Amygdala (tissue), 56 donors: ENCODE measurements around the gene XKR3.
"Not testable (repeated sequence)": the region's sequence is repeated elsewhere in the genome, so short reads cannot be mapped to it uniquely, and the experiment has no call there.

Source experiments
- DNase-seq, 56 donors: peaks; one replicate each; lab custom pipeline; 2025; lab: John Stamatoyannopoulos, UW

The XKR3 gene

GRCh38 chr22:16807109-16807508 lies 18.1 kb downstream of the XKR3 start:
- DNase-seq, result no peak

GRCh38 chr22:16806401-16806800 lies 18.8 kb downstream of the XKR3 start:
- DNase-seq, result no peak

DNA sequence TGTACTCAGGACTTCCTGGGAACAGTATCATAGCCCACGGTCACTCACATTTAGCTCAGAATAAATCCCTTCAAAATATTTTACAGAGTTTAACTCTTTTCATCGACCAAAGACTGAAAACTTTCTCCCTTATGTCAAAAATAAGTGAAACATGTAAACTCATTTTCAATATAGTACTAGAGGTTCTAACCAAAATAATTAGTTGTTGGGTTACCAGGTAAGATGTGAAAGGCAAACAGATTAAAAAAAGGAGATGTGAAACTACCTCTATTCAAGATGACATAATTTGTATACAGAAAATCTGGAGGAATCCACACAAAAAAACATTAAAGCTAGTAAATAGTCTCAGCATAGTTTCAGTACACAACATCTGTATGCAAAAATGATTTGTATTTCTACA lies 20.3 kb downstream of the XKR3 start:
- no peak for DNase-seq

DNA sequence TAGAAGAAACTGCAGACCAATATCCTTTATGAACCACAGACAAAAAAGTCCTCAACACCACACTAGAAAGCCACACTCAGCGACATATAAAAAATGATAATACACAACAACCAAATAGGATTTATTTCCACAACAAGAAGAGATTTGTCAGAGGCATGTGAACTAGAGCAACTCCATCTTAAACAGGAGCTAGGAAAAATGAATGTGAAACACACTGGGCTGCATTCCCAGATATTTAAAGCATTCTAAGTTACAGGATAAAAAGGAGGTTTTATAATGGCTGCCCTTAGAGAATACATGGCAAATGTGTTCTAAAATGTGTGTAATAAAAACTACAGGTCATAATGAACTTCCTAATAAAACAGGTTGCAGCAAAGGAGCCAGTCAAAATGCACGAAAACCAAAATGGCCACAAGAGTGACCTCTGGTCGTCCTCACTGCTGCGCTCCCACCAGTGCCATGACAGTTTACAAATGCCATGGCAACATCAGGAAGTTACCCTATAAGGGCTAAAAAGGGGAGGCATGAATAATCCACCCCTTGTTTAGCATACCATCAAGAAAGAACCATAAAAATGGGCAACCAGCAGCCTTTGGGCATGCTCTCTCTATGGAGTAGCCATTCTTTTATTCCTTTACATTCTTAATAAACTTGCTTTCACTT lies 21.8 kb downstream of the XKR3 start:
- no peak for DNase-seq

GRCh38 chr22:16801571-16801970 lies 23.6 kb downstream of the XKR3 start:
- DNase-seq, result no peak

DNA sequence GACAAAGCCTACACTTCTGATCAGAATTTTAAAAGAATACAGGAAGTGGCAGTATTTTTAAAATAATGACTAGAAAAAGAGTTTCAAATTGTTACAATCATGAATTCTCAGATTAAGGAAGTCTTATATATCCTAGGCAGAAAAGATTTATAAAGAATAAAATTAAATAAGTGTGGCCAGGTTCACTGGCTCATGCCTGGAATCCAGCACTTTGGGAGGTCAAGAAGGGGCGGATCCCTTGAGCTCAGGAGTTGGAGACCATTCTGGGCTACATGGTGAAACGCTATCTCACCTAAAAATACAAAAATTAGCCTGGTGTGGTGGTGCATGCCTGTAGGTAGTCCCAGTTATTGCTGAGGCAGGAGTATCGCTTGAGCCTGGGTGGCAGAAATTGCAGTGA lies 24.1 kb downstream of the XKR3 start:
- no peak for DNase-seq

- DNase-seq, result no peak
These were observed 24.9 kb downstream of the XKR3 start for GRCh38 chr22:16800358-16800757.

GRCh38 chr22:16795504-16795903 lies 29.7 kb downstream of the XKR3 start:
- not testable (repeated sequence) for DNase-seq

GRCh38 chr22:16793831-16794230 lies 31.4 kb downstream of the XKR3 start:
- no peak for DNase-seq

- no peak for DNase-seq
These were observed 35.2 kb downstream of the XKR3 start for GRCh38 chr22:16789860-16790493.

DNA sequence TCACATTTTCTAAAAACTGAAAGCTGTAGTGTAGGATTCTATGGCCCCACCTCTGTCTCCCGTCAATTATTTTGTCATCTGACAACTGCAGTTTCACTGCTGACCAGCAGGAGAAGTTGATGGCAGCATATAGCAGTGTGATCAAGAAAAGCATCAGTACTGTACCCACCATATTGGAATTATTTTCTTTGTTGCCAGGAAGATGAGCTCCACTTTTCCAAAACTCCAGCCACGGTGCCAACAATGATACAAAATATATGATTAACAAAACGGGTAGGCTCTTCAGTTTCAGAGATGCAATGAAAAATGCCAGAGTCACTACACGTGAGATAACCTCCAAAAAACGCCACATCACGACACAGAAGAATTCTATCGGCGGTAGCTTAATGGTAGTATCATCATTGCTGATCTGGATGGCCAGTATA lies 41.3 kb downstream of the XKR3 start:
- DNase-seq, result no peak

- no peak for DNase-seq
These were observed 41.8 kb downstream of the XKR3 start for GRCh38 chr22:16783453-16783852.

GRCh38 chr22:16781764-16782329 lies 43.4 kb downstream of the XKR3 start:
- no peak for DNase-seq

DNA sequence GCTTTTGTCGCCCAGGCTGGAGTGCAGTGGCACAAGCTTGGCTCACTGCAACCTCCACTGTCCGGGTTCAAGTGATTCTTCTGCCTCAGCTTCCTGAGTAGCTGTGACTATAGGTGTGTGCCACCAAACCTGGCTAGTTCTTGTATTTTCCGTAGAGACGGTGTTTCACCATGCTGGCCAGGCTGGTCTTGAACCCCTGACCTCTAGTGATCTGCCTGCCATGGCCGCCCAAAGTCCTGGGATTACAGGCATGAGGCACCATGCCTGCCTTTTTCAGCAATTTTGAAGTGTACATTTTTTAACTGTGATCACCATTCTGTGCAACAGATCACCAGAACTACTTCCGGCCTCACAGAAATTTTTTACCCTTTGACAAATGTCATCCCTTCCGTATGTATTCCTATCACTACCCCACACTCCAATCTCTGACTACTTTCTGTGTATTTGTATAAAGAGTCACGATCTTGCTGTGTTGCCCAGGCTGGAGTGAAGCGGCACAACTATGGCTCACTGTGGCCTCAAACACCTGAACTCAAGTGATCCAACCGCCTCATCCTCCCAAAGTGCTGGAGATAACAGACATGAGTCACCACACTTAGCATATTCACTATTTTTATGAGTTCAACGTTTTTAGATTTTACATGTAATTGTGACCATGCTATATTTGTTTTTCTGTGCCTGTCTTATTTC lies 44.0 kb downstream of the XKR3 start:
- DNase-seq, result no peak

DNA sequence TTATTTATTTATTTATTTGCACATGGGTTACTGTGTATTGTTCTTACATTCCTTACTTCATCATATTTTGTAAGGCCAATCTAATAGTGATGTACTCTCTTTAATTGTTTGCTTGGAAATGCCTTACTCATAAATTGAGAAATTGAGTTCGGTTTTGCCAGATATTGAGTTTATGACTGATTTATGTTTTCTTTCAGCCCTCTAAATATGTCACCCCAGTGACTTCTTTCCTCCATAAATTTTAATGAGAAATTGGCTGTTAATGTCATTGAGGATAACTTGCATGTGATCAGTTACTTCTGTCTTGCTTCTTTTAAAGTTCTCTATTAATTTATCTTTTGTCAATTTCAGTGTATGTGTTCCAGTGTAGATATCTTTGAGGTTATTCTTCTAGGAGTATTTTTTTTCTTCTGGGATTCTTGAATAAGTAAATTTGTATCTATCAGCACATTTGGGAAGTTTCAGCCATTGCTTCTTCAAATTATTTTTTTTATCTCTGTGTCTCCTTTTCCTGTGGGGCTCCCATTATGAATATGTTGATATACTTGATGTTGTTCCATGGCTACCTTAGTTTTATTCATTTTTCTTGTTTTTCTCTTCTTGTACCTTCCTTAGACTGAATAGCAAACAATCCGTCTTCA lies 47.8 kb downstream of the XKR3 start:
- no peak for DNase-seq

GRCh38 chr22:16776080-16776479 lies 49.1 kb downstream of the XKR3 start:
- no peak for DNase-seq

GRCh38 chr22:16774911-16775500 lies 50.2 kb downstream of the XKR3 start:
- DNase-seq, result no peak

GRCh38 chr22:16771569-16771968 lies 53.6 kb downstream of the XKR3 start:
- not testable (repeated sequence) for DNase-seq

GRCh38 chr22:16767927-16768326 lies 57.3 kb downstream of the XKR3 start:
- DNase-seq, result not testable (repeated sequence)

- DNase-seq, result not testable (repeated sequence)
These were observed 63.0 kb downstream of the XKR3 start for GRCh38 chr22:16762224-16762623.

- not testable (repeated sequence) for DNase-seq
These were observed 64.8 kb downstream of the XKR3 start for GRCh38 chr22:16760416-16760815.
